C4-2B (cell line): ENCODE data around the gene ABCG2.
A peak's percentile ranks its signal among the peaks of the same experiment; 100 is the strongest.
"Not testable (repeated sequence)": the region's sequence is repeated elsewhere in the genome, so short reads cannot be mapped to it uniquely, and the experiment has no call there.

Experiments used
- H3K27ac ChIP-seq: fragments of 450-650 bp; 2 replicates; pipeline ENCODE4 v1.5.1; 2017
- ZFX ChIP-seq: fragments of 450-650 bp; IDR thresholded peaks from 2 replicates; pipeline ENCODE4 v1.6.1; 2017
- TF ChIP-seq, protein P1 (sequence below): fragments of 450-650 bp; conservative IDR thresholded peaks from 2 replicates; pipeline ENCODE4 v1.5.1; 2017; ENCODE audit warnings: mild to moderate bottlenecking

The ABCG2 gene

GRCh38 chr4:88163336-88163735, 4.9 kb upstream of the ABCG2 start:
- TF ChIP-seq, protein P1, sequence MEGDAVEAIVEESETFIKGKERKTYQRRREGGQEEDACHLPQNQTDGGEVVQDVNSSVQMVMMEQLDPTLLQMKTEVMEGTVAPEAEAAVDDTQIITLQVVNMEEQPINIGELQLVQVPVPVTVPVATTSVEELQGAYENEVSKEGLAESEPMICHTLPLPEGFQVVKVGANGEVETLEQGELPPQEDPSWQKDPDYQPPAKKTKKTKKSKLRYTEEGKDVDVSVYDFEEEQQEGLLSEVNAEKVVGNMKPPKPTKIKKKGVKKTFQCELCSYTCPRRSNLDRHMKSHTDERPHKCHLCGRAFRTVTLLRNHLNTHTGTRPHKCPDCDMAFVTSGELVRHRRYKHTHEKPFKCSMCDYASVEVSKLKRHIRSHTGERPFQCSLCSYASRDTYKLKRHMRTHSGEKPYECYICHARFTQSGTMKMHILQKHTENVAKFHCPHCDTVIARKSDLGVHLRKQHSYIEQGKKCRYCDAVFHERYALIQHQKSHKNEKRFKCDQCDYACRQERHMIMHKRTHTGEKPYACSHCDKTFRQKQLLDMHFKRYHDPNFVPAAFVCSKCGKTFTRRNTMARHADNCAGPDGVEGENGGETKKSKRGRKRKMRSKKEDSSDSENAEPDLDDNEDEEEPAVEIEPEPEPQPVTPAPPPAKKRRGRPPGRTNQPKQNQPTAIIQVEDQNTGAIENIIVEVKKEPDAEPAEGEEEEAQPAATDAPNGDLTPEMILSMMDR = no peak
- TF ChIP-seq ZFX = no peak
- H3K27ac ChIP-seq = no peak overlapping the region

- TF ChIP-seq ZFX = no peak
- TF ChIP-seq, protein P1 = no peak
- H3K27ac ChIP-seq = no peak overlapping the region
Measured at GRCh38 chr4:88162626-88163025, 4.2 kb upstream of the ABCG2 start.

DNA sequence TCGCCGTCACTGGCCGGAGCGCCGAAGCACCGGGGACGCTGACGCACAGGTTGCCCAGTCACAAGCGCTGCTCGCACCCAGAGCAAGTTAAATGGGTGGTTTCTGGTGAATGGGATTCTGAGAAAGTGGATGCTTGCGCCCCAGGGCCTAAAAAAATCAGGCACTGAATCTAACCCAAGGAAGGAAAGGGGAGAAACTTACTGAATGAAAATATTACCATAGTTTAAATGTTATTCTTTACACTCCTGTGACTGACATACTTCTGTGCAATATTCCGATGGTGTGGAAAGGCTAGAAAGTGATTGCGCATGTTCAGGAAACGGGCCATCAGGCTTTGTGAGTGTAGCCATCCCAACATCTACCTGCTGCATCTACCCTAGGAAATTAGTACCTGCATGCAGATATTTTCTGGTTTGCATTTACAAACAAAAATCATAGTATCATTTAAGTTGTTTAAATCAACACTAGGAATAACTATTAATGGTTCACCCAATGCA, 838 bp upstream of the ABCG2 start:
- H3K27ac ChIP-seq = peak overlapping the region; percentile 56
- TF ChIP-seq ZFX = no peak

DNA sequence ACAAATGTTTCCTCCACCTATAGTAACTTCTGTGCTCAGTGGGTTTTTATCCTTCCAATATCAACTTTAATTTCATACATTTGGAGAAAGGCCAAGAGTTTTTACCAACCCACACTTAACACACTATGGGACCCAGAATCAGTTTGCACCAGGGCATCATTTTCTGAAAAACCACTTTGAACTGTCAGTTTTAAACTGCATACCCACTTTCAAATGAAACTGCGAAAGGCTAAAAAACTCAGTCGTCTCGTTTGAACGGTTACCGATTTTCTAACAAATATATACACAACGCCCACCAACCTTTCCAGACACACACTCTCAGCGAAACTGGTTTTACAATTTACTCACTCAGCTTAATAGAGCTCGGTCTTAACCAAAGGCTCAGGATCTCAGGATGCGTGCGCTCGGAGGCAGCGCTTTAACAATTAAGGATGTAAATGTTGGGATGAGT, 376 bp downstream of the ABCG2 start:
- TF ChIP-seq, protein P1 = no peak
- TF ChIP-seq ZFX = no peak
- peak overlapping the region; percentile 56 for H3K27ac ChIP-seq

DNA sequence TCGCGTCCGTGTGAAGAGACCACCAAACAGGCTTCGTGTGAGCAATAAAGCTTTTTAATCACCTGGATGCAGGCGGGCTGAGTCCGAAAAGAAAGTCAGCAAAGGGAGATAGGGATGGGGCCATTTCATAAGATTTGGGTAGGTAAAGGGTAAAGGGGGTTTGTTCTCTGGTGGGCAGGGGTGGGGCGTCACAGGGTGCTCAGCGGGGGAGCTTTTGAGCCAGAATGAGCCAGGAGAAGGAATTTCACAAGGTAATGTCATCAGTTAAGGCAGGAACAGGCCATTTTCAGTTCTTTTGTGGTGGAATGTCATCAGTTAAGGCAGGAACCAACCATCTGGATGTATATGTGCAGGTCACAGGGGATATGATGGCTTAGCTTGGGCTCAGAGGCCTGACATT, 6.1 kb downstream of the ABCG2 start:
- H3K27ac ChIP-seq = not testable (repeated sequence)

GRCh38 chr4:88148560-88148959, 9.9 kb downstream of the ABCG2 start:
- TF ChIP-seq, protein P1 = no peak
- TF ChIP-seq ZFX = no peak
- H3K27ac ChIP-seq = no peak overlapping the region; the same call in 1 of the 2 replicates

DNA sequence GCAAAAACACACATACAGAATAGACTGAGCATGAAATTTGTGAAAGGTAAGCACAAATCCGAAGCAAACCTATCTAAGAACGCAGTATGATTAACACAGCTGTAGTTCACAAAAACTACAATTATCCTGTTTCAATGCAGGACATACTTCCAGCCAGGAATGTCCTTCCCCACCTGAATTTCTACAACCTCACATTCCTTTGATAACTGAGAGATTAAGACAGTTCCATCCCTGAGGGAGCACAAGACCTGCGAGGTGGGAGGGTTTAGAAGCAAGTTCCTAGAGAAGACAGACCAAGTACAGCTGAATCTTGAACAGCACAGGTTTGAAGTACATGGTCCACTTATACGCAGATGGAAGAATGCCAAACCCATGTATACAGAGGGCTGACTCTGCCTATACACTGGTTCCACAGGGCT, 10.6 kb downstream of the ABCG2 start:
- TF ChIP-seq, protein P1 = no peak
- TF ChIP-seq ZFX = no peak
- no peak overlapping the region; the same call in 1 of the 2 replicates for H3K27ac ChIP-seq

- no peak overlapping the region for H3K27ac ChIP-seq
- TF ChIP-seq, protein P1 = no peak
- TF ChIP-seq ZFX = no peak
Measured at GRCh38 chr4:88146891-88147290, 11.5 kb downstream of the ABCG2 start.
